Heart right ventricle (tissue), 16 donors: ENCODE data around the gene CCDC178. TPM values are rescaled to one million over a fixed set of nuclear protein-coding genes. Genes with fewer than 3 reads are reported as not detected.

Experiments used
- ATAC-seq, 8 donors: fragments of 200-7000 bp; cut with Tn5 transposase; one replicate each; pipeline ENCODE4 v1.9.1; 2020; ENCODE audit warnings: mild to moderate bottlenecking in 8 of 8, moderate library complexity in 8 of 8, moderate number of reproducible peaks in 1 of 8
- DNase-seq, 2 donors: peaks; one replicate each; pipeline ENCODE4 v3.0.0-alpha.2; 2020
- H3K27ac ChIP-seq, 10 donors: fragments of 200-600 bp; sonication (generic) in 2 of 10; one replicate each; pipeline versions ENCODE4 v1.5.0 to v1.8.0; 2020 to 2022; ENCODE audit warnings: mild to moderate bottlenecking in 3 of 10
- H3K27me3 ChIP-seq, 7 donors: fragments of 200-600 bp; one replicate each; pipeline ENCODE4 v1.8.0; 2021 to 2022; ENCODE audit warnings: mild to moderate bottlenecking in 2 of 7
- H3K36me3 ChIP-seq, 9 donors: fragments of 200-600 bp; sonication (generic) in 1 of 9; one replicate each; pipeline versions ENCODE4 v1.5.0 to v1.8.0; 2020 to 2022; ENCODE audit warnings: mild to moderate bottlenecking in 2 of 9
- H3K4me1 ChIP-seq, 9 donors: fragments of 200-600 bp; sonication (generic) in 1 of 9; one replicate each; pipeline versions ENCODE4 v1.5.0 to v1.8.0; 2020 to 2022; ENCODE audit warnings: mild to moderate bottlenecking in 4 of 9
- H3K4me3 ChIP-seq, 10 donors: fragments of 200-600 bp; sonication (generic) in 2 of 10; one replicate each; pipeline versions ENCODE4 v1.5.0 to v1.8.0; 2020 to 2022; ENCODE audit warnings: mild to moderate bottlenecking in 7 of 10, moderate library complexity in 2 of 10
- H3K9me3 ChIP-seq, 11 donors: fragments of 200-600 bp in 10 of 11; sonication (generic) in 2 of 11; one replicate each; pipeline versions ENCODE4 v1.5.0 to v1.8.0; 2013 to 2022; ENCODE audit warnings: mild to moderate bottlenecking in 2 of 11, control low read depth in 1 of 11, moderate library complexity in 1 of 11
- WGBS, 2 donors: extraction: QIAGEN DNeasy Blood & Tissue Kit; methylation state at CpG; one replicate each; pipeline ENCODE4 v1.1.7; 2013; ENCODE audit warnings: inconsistent platforms in 1 of 2; 5-methylcytosine and 5-hydroxymethylcytosine counted together
- intact Hi-C, 10 donors: fragments of 100-400 bp; cut with DNase I; formaldehyde crosslinking; loops; one replicate each; pipeline versions ENCODE4 v1.11.1 to v1.14.2; 2022
- polyA plus RNA-seq, 2 donors: library from polyadenylated mRNA; stranded (reverse); fragments of 200-250 nt; gene quantifications; one replicate each; pipeline ENCODE4 v1.2.3, GENCODE V29; 2013
- total RNA-seq, 10 donors: library from RNA; stranded (reverse); fragmentation: NEBNext Ultra II Directional in 3 of 10; extraction: Animal tissue kit (Norgen Biotek cat#: 25700) in 3 of 10; gene quantifications; one replicate each; pipeline versions ENCODE4 v1.2.1 to v1.2.4, GENCODE V29; 2021 to 2023
- TF ChIP-seq, protein P1 (sequence below), 9 donors: fragments of 200-600 bp; sonication (generic) in 2 of 9; IDR thresholded peaks; one replicate each; pipeline versions ENCODE4 v1.5.0 to v1.8.0; 2021 to 2022; ENCODE audit warnings: antibody characterized with exemption in 9 of 9, mild to moderate bottlenecking in 5 of 9, moderate library complexity in 1 of 9
- donor health status: Arrhythmogenic right ventricular cardiomyopathy.
- donor health status: ischemic (EF 13 %, LVEDD 7.1; RV severe dilation, severe dysfunction).
- donor health status: healthy with polysubstance abuse.
- donor health status: DM: no; HTN: yes; CAD: no.
- donor health status: DM: no; HTN: no; CAD: no.
- donor health status: ischemic (EF 25% LVEDD 6.9; RV normal size, moderate dysfunction).
- donor health status: ischemic (EF 25% LVEDD 5.7; RV mildly dilated, moderate dysfunction).
- donor health status: healthy.
- donor health status: DM: yes; HTN: yes; CAD: no.
- donor health status: Ischemic cardiomyopathy.
- donor health status: ischemic (EF 35%, LVEDD 5.7; RV mildly dilated, moderate dysfunction).
- donor health status: nonischemic (EF 11% LVEDD 7.7; RV severe dilation, severe dysfunction).
- donor health status: DM: yes; HTN: yes; CAD: no.
- donor health status: PGD.
- donor health status: ischemic (EF 29% LVEDD 5.4; RV normal size, mild dysfunction).
- donor health status: nonischemic (EF 23%, LVEDD 6.1; RV moderate dilation, normal function).

CCDC178 gene
- total and polyA plus RNA-seq, 12 donors = 0.28 to 1.5 (median 0.43) TPM; not detected in 6

DNA sequence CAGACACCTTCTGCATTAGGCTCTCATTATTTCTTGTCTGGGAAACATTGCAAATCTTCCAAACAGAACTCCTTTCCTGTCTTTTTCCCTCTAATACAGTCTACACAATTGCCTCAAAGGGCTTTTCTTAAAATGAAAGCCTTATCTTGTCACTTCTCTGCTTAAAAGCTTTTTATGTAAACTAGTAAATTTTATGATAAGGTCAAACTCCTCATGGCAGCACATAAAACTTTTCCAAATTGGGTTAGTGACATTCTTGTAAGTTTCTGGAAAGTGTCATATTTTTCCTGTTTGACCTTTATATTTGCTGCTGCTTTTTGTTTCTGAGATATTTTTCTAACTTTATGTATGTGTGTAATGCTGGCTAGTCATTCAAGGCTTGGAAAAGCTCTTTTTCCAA, 406.3 kb downstream of the CCDC178 start:
- Histone ChIP-seq H3K36me3 (no peaks in the 10 kb centered on the region), H3K4me1 (no peaks in the 10 kb centered on the region), H3K9me3 (peaks cover 0 to 5% (median 2%) of the 10 kb centered on the region in 11 donors), H3K27me3 (no peaks in the 10 kb centered on the region), H3K27ac (no peak overlapping the region), H3K4me3 (no peak overlapping the region)
- no peak for ATAC-seq
- TF ChIP-seq, protein P1, sequence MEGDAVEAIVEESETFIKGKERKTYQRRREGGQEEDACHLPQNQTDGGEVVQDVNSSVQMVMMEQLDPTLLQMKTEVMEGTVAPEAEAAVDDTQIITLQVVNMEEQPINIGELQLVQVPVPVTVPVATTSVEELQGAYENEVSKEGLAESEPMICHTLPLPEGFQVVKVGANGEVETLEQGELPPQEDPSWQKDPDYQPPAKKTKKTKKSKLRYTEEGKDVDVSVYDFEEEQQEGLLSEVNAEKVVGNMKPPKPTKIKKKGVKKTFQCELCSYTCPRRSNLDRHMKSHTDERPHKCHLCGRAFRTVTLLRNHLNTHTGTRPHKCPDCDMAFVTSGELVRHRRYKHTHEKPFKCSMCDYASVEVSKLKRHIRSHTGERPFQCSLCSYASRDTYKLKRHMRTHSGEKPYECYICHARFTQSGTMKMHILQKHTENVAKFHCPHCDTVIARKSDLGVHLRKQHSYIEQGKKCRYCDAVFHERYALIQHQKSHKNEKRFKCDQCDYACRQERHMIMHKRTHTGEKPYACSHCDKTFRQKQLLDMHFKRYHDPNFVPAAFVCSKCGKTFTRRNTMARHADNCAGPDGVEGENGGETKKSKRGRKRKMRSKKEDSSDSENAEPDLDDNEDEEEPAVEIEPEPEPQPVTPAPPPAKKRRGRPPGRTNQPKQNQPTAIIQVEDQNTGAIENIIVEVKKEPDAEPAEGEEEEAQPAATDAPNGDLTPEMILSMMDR (IDR thresholded peaks at IDR 0.05) = no peak
- DNase-seq = no peak
- intact Hi-C loops = no loop called here

DNA sequence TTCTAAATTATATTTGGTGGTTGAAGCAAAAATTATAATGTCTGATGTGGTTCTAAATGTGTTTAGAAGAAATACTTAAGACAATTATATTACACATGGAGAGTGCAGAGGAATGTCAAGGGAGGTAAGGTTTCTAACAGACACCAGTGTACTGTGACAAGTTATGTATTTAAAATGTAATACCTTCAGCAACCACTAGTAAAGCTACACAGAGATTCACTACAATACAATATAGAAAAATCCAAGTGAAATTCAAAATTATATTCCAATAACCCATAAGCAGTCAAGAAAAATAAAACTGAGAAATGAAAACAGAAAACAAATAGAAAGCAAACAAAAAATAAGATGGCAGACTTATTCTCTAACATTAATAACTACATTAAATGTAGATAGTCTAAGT, 418.2 kb downstream of the CCDC178 start:
- Histone ChIP-seq H3K27ac (no peak overlapping the region), H3K27me3 (no peaks in the 10 kb centered on the region), H3K4me3 (no peak overlapping the region), H3K9me3 (no peaks in the 10 kb centered on the region), H3K36me3 (no peaks in the 10 kb centered on the region), H3K4me1 (no peaks in the 10 kb centered on the region)
- no peak for DNase-seq
- no peak for ATAC-seq
- TF ChIP-seq, protein P1 (IDR thresholded peaks at IDR 0.05) = peak in 1 of 9 donors; percentile 35
- intact Hi-C loops = no loop called here

DNA sequence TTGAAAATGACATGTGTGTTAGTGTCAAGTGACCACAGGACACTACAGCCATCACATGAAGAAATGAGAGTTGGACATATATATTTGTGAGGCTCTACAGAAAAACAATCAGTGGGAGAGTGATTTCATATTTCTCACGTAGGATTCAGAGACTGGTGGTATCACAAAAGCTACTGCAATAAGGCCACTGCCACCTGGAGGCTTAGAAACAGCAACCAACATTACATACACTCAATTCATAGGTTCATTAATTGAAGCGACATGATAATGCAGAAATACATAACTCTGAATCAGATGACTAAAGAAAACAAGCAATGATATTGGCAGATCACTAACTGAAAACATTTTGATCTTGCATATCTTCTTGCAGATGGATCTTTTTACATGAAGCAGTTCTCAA, 419.6 kb downstream of the CCDC178 start:
- no peak for ATAC-seq
- no peak for DNase-seq
- Histone ChIP-seq H3K27me3 (no peaks in the 10 kb centered on the region), H3K4me3 (no peak overlapping the region), H3K9me3 (peaks cover 0 to 7% (median 0%) of the 10 kb centered on the region in 11 donors), H3K27ac (no peak overlapping the region), H3K36me3 (no peaks in the 10 kb centered on the region), H3K4me1 (no peaks in the 10 kb centered on the region)
- intact Hi-C loops = no loop called here
- TF ChIP-seq, protein P1 (IDR thresholded peaks at IDR 0.05) = no peak
- 64 to 66% methylated on average over 2 of the region's 2 CpGs for WGBS, 2 donors

DNA sequence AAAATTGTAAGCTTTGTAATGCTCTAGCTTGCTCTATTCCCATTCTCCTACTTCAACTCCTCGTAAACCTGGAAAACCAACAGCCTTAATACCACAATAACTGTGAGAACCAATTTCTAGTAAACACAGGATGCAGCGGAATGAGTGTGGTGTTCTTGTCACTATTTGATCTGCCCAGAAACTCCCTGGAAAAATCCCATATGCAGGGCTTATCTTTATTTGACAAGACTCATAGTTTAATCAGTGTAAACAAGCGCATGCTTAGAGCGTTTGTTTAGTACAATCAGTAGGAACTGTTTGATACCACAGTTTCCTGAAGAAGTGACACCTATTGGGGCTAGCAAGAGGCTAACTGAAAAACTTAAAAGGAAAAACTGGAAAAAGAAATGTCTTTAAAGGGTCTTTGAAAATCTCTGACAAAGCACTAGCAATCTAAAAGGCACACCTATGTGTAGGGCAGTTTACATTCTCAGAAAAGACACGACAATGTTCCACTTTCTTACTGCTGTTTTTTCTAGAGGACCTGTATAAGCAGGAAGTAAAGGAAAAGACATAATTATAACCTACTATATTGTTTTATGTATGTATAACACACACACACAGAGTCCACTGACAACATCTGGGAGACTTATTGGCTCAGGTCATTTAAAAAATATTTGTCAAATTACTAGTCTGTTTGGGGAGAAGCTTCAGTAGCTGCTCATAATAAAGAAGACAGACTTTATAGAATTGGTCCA, 426.3 kb downstream of the CCDC178 start:
- no peak overlapping the region for H3K4me3 ChIP-seq
- no peaks in the 10 kb centered on the region for H3K4me1 ChIP-seq
- H3K27ac ChIP-seq = no peak overlapping the region
- peaks cover 0 to 11% (median 0%) of the 10 kb centered on the region in 11 donors for H3K9me3 ChIP-seq
- 50 to 67% methylated on average over 5 of the region's 5 CpGs for WGBS, 2 donors
- intact Hi-C loops = no loop called here
- ATAC-seq (no peak), DNase-seq (no peak)
- no peaks in the 10 kb centered on the region for H3K36me3 ChIP-seq
- H3K27me3 ChIP-seq = no peaks in the 10 kb centered on the region
- TF ChIP-seq, protein P1 (IDR thresholded peaks at IDR 0.05) = no peak
